Measurements from ENCODE around the gene TAAR1.
"Not testable (repeated sequence)": the region's sequence is repeated elsewhere in the genome, so short reads cannot be mapped to it uniquely, and the experiment has no call there.

DNA sequence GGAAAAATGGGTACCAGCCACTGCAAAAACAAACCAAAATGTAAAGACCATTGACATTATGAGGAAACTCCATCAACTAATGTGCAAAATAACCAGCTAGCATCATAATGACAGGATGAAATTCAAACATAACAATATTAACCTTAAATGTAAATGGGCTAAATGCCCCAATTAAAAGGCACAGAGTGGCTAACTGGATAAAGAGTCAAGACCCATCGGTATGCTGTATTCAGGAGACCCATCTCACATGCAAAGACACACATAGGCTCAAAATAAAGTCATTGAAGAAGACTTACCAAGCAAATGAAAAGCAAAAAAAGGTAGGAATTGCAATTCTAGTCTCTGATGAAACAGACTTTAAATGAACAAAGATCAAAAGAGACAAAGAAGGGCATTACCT is 21.8 kb downstream of the TAAR1 start:
- TF ChIP-seq EZH2 (IDR thresholded peaks at IDR 0.05; ENCODE audit: insufficient read depth, poor library complexity, severe bottlenecking); EZH2phosphoT487 (IDR thresholded peaks at IDR 0.05; ENCODE audit: insufficient read depth, low read depth): not testable (repeated sequence)

Data from GM23248 (cell line).